ENCODE measurements around the gene ITFG2.

ITFG2 gene

GRCh38 chr12:2819810-2820209 is 7.3 kb downstream of the ITFG2 start:
- in situ Hi-C loops (cut with MboI; ENCODE audit: low pct_unique_long_range_greater_than_20kb, low sequenced_read_pairs, unreplicated experiment): no loop called here
- DNase-seq (ENCODE audit: low spot score): no peak
- no peak for TF ChIP-seq CTCF (IDR thresholded peaks at IDR 0.05; ENCODE audit: extremely low read depth, insufficient read depth, missing control alignments)

- in situ Hi-C loops (cut with MboI; ENCODE audit: low pct_unique_long_range_greater_than_20kb, low sequenced_read_pairs, unreplicated experiment): no loop called here
- no peak for TF ChIP-seq CTCF (IDR thresholded peaks at IDR 0.05; ENCODE audit: extremely low read depth, insufficient read depth, missing control alignments)
- no peak for DNase-seq (ENCODE audit: low spot score)
These were observed 8.0 kb downstream of the ITFG2 start for GRCh38 chr12:2820432-2820831.

GRCh38 chr12:2823483-2823882 is 11.0 kb downstream of the ITFG2 start:
- DNase-seq (ENCODE audit: low spot score): no peak
- in situ Hi-C loops (cut with MboI; ENCODE audit: low pct_unique_long_range_greater_than_20kb, low sequenced_read_pairs, unreplicated experiment): no loop called here
- no peak for TF ChIP-seq CTCF (IDR thresholded peaks at IDR 0.05; ENCODE audit: extremely low read depth, insufficient read depth, missing control alignments)

GRCh38 chr12:2824541-2824940 is 12.1 kb downstream of the ITFG2 start:
- TF ChIP-seq CTCF (IDR thresholded peaks at IDR 0.05; ENCODE audit: extremely low read depth, insufficient read depth, missing control alignments): no peak
- in situ Hi-C loops (cut with MboI; ENCODE audit: low pct_unique_long_range_greater_than_20kb, low sequenced_read_pairs, unreplicated experiment): no loop called here
- no peak for DNase-seq (ENCODE audit: low spot score)

GRCh38 chr12:2825132-2825531 is 12.7 kb downstream of the ITFG2 start:
- no peak for TF ChIP-seq CTCF (IDR thresholded peaks at IDR 0.05; ENCODE audit: extremely low read depth, insufficient read depth, missing control alignments)
- in situ Hi-C loops (cut with MboI; ENCODE audit: low pct_unique_long_range_greater_than_20kb, low sequenced_read_pairs, unreplicated experiment): no loop called here

GRCh38 chr12:2826036-2826435 is 13.6 kb downstream of the ITFG2 start:
- DNase-seq (ENCODE audit: low spot score): no peak
- in situ Hi-C loops (cut with MboI; ENCODE audit: low pct_unique_long_range_greater_than_20kb, low sequenced_read_pairs, unreplicated experiment): no loop called here
- TF ChIP-seq CTCF (IDR thresholded peaks at IDR 0.05; ENCODE audit: extremely low read depth, insufficient read depth, missing control alignments): no peak

More at GRCh38 chr12:2825132-2825531, 12.7 kb downstream of the ITFG2 start:
- no peak for DNase-seq (ENCODE audit: low spot score)
